CD4-positive, alpha-beta T cell treated with Interleukin-12 subunit alpha and Interleukin-12 subunit beta, for 1 hour (primary cell): ENCODE data around the gene TPSD1.
"Not testable (repeated sequence)": the region's sequence is repeated elsewhere in the genome, so short reads cannot be mapped to it uniquely, and the experiment has no call there.

Experiments
- DNase-seq: peaks from one replicate; pipeline ENCODE4 v3.0.0-alpha.2; 2020

Gene TPSD1

GRCh38 chr16:1264345-1265089, 8.6 kb downstream of the TPSD1 start:
- DNase-seq: no peak

GRCh38 chr16:1265090-1265630, 9.3 kb downstream of the TPSD1 start:
- DNase-seq: no peak

- DNase-seq: no peak
Measured at GRCh38 chr16:1265826-1266225, 10.0 kb downstream of the TPSD1 start.

DNA sequence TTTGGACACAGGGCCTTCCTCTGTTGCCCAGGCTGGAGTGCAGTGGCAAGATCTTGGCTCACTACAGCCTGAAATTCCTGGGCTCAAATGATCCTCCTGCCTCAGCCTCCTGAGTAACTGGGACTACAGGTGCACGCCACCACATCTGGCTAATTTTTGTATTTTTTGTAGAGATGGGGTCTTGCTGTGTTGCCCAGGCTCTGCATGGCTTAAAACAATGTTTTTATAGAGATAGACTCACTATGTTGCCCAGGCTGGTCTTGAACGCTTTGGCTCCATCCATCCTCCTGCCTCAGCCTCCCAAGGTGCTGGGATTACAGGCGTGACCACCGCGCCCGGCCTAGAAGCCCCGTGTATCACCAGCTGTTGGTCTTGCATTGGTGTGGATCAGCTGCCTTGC, 13.5 kb downstream of the TPSD1 start:
- not testable (repeated sequence) for DNase-seq

DNA sequence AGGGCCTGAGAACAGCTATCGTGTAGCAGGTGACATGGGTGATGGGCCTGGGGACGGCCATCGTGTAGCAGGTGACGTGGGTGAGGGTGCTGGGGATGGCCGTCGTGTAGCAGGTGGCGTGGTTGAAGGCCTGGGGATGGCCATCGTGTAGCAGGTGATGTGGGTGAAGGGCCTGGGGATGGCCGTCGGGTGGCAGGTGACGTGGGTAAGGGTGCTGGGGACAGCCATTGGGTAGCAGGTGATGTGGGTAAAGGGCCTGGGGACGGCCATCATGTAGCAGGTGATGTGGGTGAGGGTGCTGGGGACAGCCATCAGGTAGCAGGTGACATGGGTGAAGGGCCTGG, 15.5 kb downstream of the TPSD1 start:
- no peak for DNase-seq

GRCh38 chr16:1271724-1272413, 16.0 kb downstream of the TPSD1 start:
- DNase-seq: not testable (repeated sequence)

DNA sequence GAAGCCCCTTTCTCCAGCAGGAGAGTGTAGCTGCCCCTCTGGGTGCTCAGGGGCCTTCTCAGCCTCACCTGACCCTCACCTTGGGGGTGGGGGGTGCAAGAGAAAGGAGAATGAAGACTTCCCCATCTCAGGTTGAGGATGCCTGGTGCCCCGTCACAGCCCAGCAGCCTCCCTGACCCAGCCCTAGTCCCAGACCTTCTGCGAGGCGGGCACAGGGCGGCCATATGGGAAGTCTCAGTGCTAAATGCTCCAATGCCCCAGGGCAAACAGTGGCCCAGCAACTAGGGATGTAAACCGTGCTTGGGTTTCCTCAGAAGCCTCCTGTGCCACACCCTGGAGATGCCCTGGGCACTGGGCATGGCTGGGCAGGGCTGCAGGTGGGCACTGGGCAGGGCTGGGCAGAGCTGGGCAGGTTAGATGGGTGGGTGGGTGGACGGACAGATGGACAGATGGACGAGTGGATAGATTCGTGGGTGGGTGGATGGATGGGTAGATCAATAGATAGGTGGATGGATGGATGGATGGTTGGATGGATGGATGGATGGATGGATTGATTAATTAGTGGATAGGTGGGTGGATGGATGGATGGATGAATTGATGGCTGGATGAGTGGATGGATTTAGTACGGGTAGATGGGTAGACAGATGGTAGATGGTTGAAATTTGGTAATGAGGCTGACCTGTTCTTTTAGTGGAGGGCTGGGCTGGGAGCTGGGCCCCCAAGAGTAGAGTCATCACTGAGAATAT, 16.8 kb downstream of the TPSD1 start:
- DNase-seq: no peak

GRCh38 chr16:1273816-1274215, 17.9 kb downstream of the TPSD1 start:
- DNase-seq: no peak

DNA sequence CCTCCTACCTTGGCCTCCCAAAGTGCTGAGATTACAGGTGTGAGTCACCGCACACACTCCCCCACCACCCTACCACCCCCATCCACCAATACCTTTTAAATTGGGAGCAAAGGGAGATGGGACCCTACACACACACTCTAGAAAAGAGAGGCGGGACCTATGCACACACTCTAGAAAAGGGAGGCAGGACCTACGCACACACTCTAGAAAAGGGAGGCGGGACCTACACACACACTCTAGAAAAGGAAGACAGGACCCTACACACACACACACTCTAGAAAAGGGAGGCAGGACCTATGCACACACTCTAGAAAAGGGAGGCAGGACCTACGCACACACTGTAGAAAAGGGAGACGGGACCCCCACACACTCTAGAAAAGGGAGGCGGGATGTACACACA, 18.9 kb downstream of the TPSD1 start:
- DNase-seq: no peak

DNA sequence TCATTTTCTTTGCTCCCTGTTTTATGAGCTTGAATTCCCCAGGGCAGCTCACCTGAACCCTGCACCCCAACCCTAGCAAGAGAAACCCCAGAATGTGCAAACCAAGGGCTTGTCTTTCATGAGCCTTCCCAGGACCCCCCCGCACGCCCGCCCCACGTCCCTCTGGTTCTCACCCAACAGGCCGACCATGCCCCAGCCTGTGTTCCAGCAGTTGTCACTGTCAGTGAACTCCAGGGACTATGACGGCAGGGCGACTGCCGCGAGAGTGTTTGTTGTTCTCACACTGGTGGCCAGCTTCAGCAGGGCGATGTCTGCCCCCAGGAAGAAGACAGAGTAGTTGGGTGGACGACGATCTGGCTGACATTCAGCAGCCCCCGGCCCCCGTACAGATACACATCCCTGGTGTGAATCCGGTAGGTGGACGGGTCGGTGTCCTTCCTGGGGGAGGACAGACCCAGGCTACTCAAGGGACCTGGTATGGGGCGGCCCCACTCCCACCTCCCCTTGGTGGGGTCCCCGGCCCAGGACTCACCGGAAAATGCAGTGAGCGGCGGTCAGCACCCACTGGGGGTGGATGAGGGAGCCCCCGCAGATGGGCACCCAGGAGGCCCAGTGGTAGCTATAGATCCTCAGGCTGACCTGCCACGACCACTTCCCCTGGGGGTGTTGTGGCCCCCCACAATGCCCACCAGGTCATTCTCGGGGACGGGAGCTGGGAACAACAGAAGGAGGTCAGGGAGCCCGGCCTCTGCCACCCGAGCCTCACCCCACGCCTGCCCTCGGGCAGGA, 20.1 kb downstream of the TPSD1 start:
- DNase-seq: no peak

- DNase-seq: no peak
Measured at GRCh38 chr16:1276580-1276878, 20.7 kb downstream of the TPSD1 start.

DNA sequence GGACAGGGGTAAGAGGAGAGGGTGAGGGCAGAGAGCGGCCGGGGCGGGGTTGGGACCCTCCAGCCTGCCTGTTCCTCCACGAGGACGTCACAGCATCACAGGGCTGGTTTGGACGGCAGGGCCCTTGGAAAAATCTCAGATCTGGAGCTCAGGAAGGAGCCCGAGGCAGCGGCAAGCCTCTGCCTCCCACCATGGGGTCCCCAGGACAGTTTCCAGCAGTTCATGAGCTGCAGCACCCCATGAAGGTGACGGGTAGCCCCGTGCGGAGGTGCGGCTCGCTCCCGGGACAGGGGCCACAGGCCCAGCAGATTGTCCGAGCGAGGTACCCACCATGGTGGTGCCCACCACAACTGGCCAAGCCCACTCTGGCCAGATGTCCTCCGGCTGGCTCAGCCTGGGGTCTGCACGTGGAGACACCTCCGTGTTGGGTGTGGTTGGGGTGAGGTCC, 21.3 kb downstream of the TPSD1 start:
- DNase-seq: no peak

DNA sequence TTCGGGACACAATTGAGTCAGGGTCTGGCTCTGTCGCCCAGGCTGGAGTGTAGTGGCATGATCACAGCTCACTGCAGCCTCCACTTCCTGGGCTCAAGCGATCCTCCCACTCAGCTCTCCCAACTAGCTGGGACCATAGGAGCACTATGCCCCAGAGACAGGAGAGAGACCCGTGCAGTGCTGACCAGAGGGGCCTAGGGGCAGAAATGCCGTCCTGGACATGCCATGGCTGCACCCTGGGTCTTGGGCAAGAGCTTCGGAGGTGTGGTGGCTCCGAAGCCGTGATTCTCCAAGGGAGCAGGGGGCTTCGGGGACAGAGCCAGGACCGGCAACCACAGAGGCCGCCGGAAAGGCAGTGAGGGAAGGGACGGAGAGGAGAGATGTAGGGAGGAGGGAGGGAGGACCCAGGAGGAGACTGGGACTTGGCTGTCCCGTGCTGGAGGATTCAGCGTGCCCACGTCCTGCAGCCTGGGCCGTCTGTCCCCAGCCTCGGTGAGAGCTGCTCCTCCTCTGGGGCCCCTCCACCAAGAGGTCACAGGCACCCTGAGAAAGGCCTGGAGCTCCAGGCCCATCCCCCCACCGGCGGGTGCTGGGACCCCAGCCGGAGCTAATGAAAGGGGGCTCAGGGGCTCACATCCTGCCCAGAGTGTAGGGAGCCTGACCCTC, 21.9 kb downstream of the TPSD1 start:
- no peak for DNase-seq

GRCh38 chr16:1278477-1278876, 22.6 kb downstream of the TPSD1 start:
- DNase-seq: no peak

DNA sequence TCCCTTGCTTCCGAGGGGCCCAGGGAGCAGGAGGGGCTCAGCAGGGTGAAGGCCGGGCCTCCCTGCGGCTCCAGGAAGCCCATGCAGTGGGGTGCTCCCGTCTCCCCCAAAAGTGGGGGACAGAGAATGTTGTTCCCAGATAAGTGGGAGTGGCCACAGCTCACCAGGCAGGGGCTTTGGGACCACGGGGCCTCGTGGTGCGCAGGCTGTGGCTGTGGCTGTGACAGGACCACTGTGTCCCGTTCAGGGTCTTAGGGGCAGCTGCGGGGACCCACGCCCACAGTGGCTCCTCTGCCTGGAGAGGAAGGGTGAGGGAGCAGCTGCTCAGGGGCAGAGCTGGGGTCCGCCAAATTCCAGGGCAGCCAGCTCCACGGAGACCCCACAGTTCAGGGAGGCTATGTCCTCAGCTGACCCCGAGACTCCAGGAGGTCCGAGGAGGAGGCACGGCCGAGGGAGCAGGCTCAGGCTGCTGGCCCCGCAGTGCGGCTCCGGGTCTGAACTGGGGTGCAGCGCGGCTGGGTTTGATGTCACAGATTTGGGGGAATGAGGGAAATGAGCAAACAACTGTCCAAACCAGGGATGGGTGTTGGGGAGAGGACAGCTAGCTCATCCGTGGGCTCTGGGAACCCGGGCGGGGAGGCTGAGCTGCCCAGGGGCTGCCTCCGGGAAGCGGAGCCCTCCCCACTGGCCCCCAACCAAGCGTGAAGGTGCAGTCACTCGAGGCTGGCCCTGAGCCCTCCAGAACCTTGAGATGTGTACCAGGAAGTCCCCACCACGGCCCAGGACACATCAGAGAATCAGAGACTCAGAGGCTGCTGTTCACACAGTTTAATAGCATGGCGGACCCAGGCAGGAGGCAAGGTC, 23.4 kb downstream of the TPSD1 start:
- no peak for DNase-seq

DNA sequence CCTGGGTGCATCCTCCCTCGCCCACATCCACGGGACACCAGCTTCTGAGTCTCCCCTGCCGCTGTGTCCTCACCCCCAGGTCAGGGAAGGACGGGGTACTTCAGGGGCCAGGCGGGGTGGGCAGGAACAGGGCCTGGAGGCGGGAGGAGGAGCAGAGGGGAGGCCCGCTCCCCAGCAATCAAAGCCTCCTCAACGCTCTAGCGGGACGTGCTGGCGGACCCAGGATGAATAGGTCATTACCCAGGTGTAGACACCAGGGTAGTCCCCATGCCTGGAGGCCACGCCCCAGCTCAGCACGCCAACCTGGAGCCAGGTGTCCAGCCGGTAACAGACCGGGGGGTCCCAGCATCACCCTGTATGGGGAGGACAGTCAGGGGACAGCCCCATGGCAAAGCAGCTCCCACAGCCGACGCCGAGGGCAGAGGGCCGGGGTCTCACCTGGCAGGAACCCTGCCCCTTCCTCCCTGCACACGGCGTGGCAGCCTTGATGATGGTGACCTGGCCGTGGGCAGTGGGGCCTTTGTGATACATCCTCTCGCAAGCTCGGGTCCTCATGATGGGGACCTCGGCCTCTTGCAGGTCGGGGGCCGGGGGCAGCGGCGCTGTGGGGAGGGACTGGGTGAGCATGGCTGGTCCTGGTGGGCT, 24.2 kb downstream of the TPSD1 start:
- DNase-seq: no peak

- DNase-seq: no peak
Measured at GRCh38 chr16:1280783-1281182, 24.9 kb downstream of the TPSD1 start.

DNA sequence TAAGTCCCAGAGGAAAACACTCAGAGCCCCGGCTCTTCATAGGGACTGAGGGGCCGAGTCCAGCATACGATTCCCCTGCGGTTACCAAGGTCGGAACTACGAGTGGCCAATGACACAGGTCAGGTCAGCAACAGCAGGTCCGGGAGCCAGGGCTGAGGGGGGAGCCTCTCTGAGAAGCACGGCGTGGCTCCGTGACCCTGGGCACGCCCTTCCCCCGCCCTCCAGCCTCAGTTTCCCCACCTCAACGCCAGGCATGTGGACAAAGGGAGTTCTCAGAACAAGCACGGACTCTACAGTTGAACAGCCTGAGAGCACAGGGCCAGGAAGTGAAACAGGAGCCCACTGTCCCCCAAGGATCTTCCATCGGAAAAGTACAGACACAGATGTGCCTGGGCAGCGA, 25.6 kb downstream of the TPSD1 start:
- no peak for DNase-seq

GRCh38 chr16:1282324-1282973, 26.6 kb downstream of the TPSD1 start:
- DNase-seq: no peak

DNA sequence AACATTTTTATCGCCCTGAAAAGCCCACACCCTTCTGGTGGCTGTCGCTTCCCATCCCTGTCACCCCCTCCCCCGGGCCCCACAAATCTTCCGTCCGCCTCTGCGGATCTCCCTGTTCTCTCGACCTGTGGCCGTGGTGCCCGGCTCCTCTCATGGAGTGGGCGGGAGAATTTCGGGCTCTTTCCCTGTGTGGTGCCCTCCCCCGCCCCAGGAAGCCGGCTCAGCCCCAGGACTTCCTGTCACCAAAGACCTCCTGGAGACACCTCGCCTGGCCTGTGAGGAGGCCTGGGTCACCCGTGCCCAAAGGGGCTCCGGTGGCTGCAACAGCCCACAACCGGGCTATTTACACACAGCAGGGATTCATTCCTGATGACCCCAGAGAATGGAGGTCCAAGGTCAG, 27.4 kb downstream of the TPSD1 start:
- DNase-seq: no peak
